Esophagus muscularis mucosa (tissue), 4 donors: Measurements from ENCODE around the gene DLGAP4. TPM values are rescaled to one million over a fixed set of nuclear protein-coding genes. Genes with fewer than 3 reads are reported as not detected.

Experiments used
- DNase-seq: peaks from one replicate; pipeline ENCODE4 v3.0.0-alpha.2; 2017; ENCODE audit errors: extremely low spot score
- H3K27ac ChIP-seq, 4 donors: fragments of 200-600 bp; sonication (generic); replicated peaks in 1 of 4; 1 replicate in 3 of 4; 2 replicates in 1 of 4; pipeline ENCODE4 v1.5.1; 2016 to 2019; ENCODE audit warnings: mild to moderate bottlenecking in 1 of 4
- H3K27me3 ChIP-seq, 4 donors: fragments of 200-600 bp; sonication (generic); one replicate each; pipeline versions ENCODE4 v1.5.1 to v1.6.0; 2016 to 2019
- H3K36me3 ChIP-seq, 4 donors: fragments of 200-600 bp; sonication (generic); one replicate each; pipeline ENCODE4 v1.5.1; 2016 to 2019
- H3K4me1 ChIP-seq, 4 donors: fragments of 200-600 bp; sonication (generic); one replicate each; pipeline ENCODE4 v1.5.1; 2016 to 2019
- H3K4me3 ChIP-seq, 4 donors: fragments of 200-600 bp; sonication (generic); 1 replicate in 2 of 4; 2 replicates in 2 of 4; pipeline ENCODE4 v1.5.1; 2016 to 2019; ENCODE audit warnings: mild to moderate bottlenecking in 4 of 4, moderate library complexity in 1 of 4
- H3K9me3 ChIP-seq, 4 donors: fragments of 200-600 bp; sonication (generic); 1 replicate in 3 of 4; 2 replicates in 1 of 4; pipeline ENCODE4 v1.5.1; 2016 to 2019
- CTCF ChIP-seq, 3 experiments: fragments of 200-600 bp in 2 of 3; fragments of 450-650 bp in 1 of 3; sonication (generic) in 2 of 3; IDR thresholded peaks; one replicate each; pipeline ENCODE4 v1.5.1; 2017 to 2019; ENCODE audit warnings: antibody characterized with exemption in 3 of 3, mild to moderate bottlenecking in 2 of 3, moderate library complexity in 1 of 3
- EP300 ChIP-seq: sonication (generic); formaldehyde crosslinking; IDR thresholded peaks from one replicate; pipeline ENCODE4 v1.6.1; 2017; ENCODE audit warnings: antibody characterized with exemption
- POLR2A ChIP-seq: fragments of 450-650 bp; IDR thresholded peaks from one replicate; pipeline ENCODE4 v1.6.1; 2017; ENCODE audit warnings: antibody characterized with exemption, moderate library complexity, mild to moderate bottlenecking, low read depth
- POLR2AphosphoS5 ChIP-seq, 2 donors: sonication (generic); formaldehyde crosslinking; IDR thresholded peaks; one replicate each; pipeline ENCODE4 v1.6.1; 2017; ENCODE audit warnings: antibody characterized with exemption in 2 of 2
- WGBS: methylation state at CpG from one replicate; pipeline ENCODE4 v1.1.5; 2018; 5-methylcytosine and 5-hydroxymethylcytosine counted together
- intact Hi-C: fragments of 100-400 bp; cut with DNase I; formaldehyde crosslinking; loops from one replicate; pipeline ENCODE4 v1.15.1; 2023
- total RNA-seq, 4 donors: library from RNA; depleted of rRNA; stranded (reverse); fragments of >200 nt; gene quantifications; one replicate each; pipeline versions ENCODE4 v1.1.0 to v1.2.1, GENCODE V29; 2016

DLGAP4 gene
- total RNA-seq, 4 donors from 2014 or later = 43.6 to 90.0 (median 48.8) TPM

- H3K27ac ChIP-seq = peak overlapping the region; percentile 96 to 99 (median 96)
- TF ChIP-seq CTCF (IDR thresholded peaks at IDR 0.05) = peak in 2 of 3 experiments; percentile 16 to 37
- no peak for TF ChIP-seq EP300
- TF ChIP-seq POLR2AphosphoS5 (IDR thresholded peaks at IDR 0.05) = peak; percentile 73 to 94
- peak; percentile 87 for TF ChIP-seq POLR2A
- 47% methylated on average over 14 of the region's 96 CpGs for WGBS
- peak overlapping the region; percentile 68 to 79 (median 76) for H3K4me3 ChIP-seq
- H3K9me3 ChIP-seq = no peaks in the 10 kb centered on the region
- peak; percentile 97 for DNase-seq
- H3K36me3 ChIP-seq = no peaks in the 10 kb centered on the region
- intact Hi-C loops = loop anchor here (5.0 kb wide), 1 partner anchor 81 kb away; the partner anchor contains the start of gene MYL9
- peaks cover 38 to 48% (median 38%) of the 10 kb centered on the region in 4 donors for H3K4me1 ChIP-seq
- H3K27me3 ChIP-seq = no peaks in the 10 kb centered on the region
Observed at GRCh38 chr20:36460648-36461599, 154.8 kb downstream of the DLGAP4 start.

- intact Hi-C loops = loop anchor here (5.0 kb wide), 1 partner anchor 80 kb away; the partner anchor contains the start of gene MYL9
- Histone ChIP-seq H3K4me3 (peak overlapping the region; percentile 68 to 79 (median 76)), H3K36me3 (no peaks in the 10 kb centered on the region), H3K27me3 (no peaks in the 10 kb centered on the region), H3K9me3 (no peaks in the 10 kb centered on the region), H3K27ac (peak overlapping the region; percentile 96 to 99 (median 96)), H3K4me1 (peaks cover 47 to 57% (median 47%) of the 10 kb centered on the region in 4 donors)
- TF ChIP-seq EP300 (no peak), POLR2A (no peak), POLR2AphosphoS5 (IDR thresholded peaks at IDR 0.05) (no peak), CTCF (IDR thresholded peaks at IDR 0.05) (no peak)
- WGBS = under 1% methylated on average over 26 of the region's 58 CpGs
- no peak for DNase-seq
Observed at GRCh38 chr20:36461600-36462439, 155.7 kb downstream of the DLGAP4 start.

GRCh38 chr20:36462440-36463211 lies 156.5 kb downstream of the DLGAP4 start:
- H3K27me3 ChIP-seq = no peaks in the 10 kb centered on the region
- no peak for DNase-seq
- peak overlapping the region; percentile 96 to 99 (median 96) for H3K27ac ChIP-seq
- WGBS = 3% methylated on average over 9 of the region's 21 CpGs
- peaks cover 55 to 65% (median 55%) of the 10 kb centered on the region in 4 donors for H3K4me1 ChIP-seq
- no peaks in the 10 kb centered on the region for H3K36me3 ChIP-seq
- TF ChIP-seq POLR2AphosphoS5 (IDR thresholded peaks at IDR 0.05) = peak; percentile 88 to 91
- no peak for TF ChIP-seq CTCF (IDR thresholded peaks at IDR 0.05)
- TF ChIP-seq POLR2A = peak; percentile 55
- H3K4me3 ChIP-seq = peak overlapping the region; percentile 68 to 79 (median 76)
- intact Hi-C loops = loop anchor here (5.0 kb wide), 1 partner anchor 80 kb away; the partner anchor contains the start of gene MYL9
- no peaks in the 10 kb centered on the region for H3K9me3 ChIP-seq
